Measurements from ENCODE around the gene GOLGA8Q.
"Not testable (repeated sequence)": the region's sequence is repeated elsewhere in the genome, so short reads cannot be mapped to it uniquely, and the experiment has no call there.

The GOLGA8Q gene

GRCh38 chr15:30551750-30552149, at the start of gene GOLGA8Q:
TSS of gene GOLGA8Q (plus strand) at chr15:30552050. CDS start at chr15:30552078, 28 bp downstream.
- not testable (repeated sequence) for DNase-seq

GRCh38 chr15:30502904-30503781, 48.7 kb upstream of the GOLGA8Q start:
- not testable (repeated sequence) for DNase-seq

- not testable (repeated sequence) for DNase-seq
These were observed 47.5 kb upstream of the GOLGA8Q start for GRCh38 chr15:30504162-30504843.

- DNase-seq: not testable (repeated sequence)
These were observed 37.3 kb upstream of the GOLGA8Q start for GRCh38 chr15:30514545-30514944.

- not testable (repeated sequence) for DNase-seq
These were observed 28.2 kb upstream of the GOLGA8Q start for GRCh38 chr15:30523453-30524243.

GRCh38 chr15:30525912-30526311, 25.9 kb upstream of the GOLGA8Q start:
- not testable (repeated sequence) for DNase-seq

- DNase-seq: not testable (repeated sequence)
These were observed 22.8 kb upstream of the GOLGA8Q start for GRCh38 chr15:30529049-30529448.

GRCh38 chr15:30566949-30567348, 15.1 kb downstream of the GOLGA8Q start:
- not testable (repeated sequence) for DNase-seq

- not testable (repeated sequence) for DNase-seq
These were observed 21.2 kb downstream of the GOLGA8Q start for GRCh38 chr15:30573012-30573491.

- DNase-seq: not testable (repeated sequence)
These were observed 27.6 kb downstream of the GOLGA8Q start for GRCh38 chr15:30579394-30579970.

GRCh38 chr15:30580716-30581115, 28.9 kb downstream of the GOLGA8Q start:
- not testable (repeated sequence) for DNase-seq

GRCh38 chr15:30598953-30599352, 47.1 kb downstream of the GOLGA8Q start:
- DNase-seq: not testable (repeated sequence)

GRCh38 chr15:30603796-30604195, 51.9 kb downstream of the GOLGA8Q start, which contains the start of gene GOLGA8H:
TSS of gene GOLGA8H (plus strand) at chr15:30604028. CDS start at chr15:30604126, 98 bp downstream.
- not testable (repeated sequence) for DNase-seq

Measured in activated CD8-positive, alpha-beta memory T cell treated with anti-CD3 and anti-CD28 coated beads, Interleukin-2, amount 50 U/mL, for 4 hours (primary cell).